ENCODE data around the gene STARD13. TPM values are rescaled to one million over a fixed set of nuclear protein-coding genes. Genes with fewer than 3 reads are reported as not detected.

The STARD13 gene
- polyA plus RNA-seq, 1 donor (not counting 4 experiments of a cell fraction or from before 2014, with no cell fraction given) = 11.9 TPM

DNA sequence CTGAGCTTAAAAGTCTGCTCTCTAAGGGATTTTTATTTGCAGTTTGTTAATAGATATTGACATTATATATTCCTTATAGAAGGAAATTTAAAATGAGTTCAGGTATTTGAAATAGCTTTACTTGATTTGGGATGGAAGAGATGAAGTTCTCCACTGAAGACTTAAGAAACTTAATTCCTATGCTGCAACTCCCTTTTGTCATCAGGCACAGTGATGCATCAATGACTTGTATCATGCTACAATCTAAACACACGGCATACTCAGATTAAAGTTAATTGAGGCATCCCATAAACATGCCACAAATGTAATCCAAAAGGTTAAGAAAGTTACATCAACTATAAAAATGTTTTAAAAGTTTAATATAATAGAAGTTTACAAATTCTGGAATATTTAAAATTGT, 109.0 kb downstream of the STARD13 start:
- H3K9ac ChIP-seq (ENCODE audit: control insufficient read depth, extremely low read depth, insufficient read depth, low read length) = no peak overlapping the region
- DNase-seq (ENCODE audit: low read depth, low spot score) (no peak), FAIRE-seq (no peak)
- no peaks in the 10 kb centered on the region for H3K9me1 ChIP-seq (ENCODE audit: control insufficient read depth, extremely low read depth, insufficient read depth, low read length)
- no peak overlapping the region for H3K27ac ChIP-seq (ENCODE audit: control insufficient read depth, insufficient read depth, low read length)
- H3K9me3 ChIP-seq (ENCODE audit: control insufficient read depth, low read depth, low read length) = no peaks in the 10 kb centered on the region
- no peak overlapping the region for H3K4me3 ChIP-seq (ENCODE audit: control insufficient read depth in 2 of 3, extremely low read depth in 1 of 3, insufficient read depth in 2 of 3, low read depth in 1 of 3, low read length in 3 of 3)
- peaks cover 15% of the 10 kb centered on the region for H3K4me1 ChIP-seq (ENCODE audit: control insufficient read depth, extremely low read depth, insufficient read depth, low read length)
- H2AFZ ChIP-seq (ENCODE audit: control insufficient read depth, low read length) = no peak overlapping the region
- H3K79me2 ChIP-seq (ENCODE audit: control insufficient read depth, insufficient read depth, low read length) = no peaks in the 10 kb centered on the region
- no peaks in the 10 kb centered on the region for H4K20me1 ChIP-seq (ENCODE audit: control insufficient read depth, extremely low read depth, insufficient read depth, low read length)
- dilution Hi-C loops (cut with MboI; ENCODE audit: extremely low pct_ligation_motif_present, low sequenced_read_pairs) = no loop called here
- H3K4me2 ChIP-seq (ENCODE audit: control insufficient read depth, extremely low read depth, insufficient read depth, low read depth, low read length) = no peak overlapping the region
- peaks cover 2 to 7% of the 10 kb centered on the region in 2 experiments for H3K36me3 ChIP-seq (ENCODE audit: control insufficient read depth in 2 of 2, extremely low read depth in 1 of 2, insufficient read depth in 2 of 2, low read length in 2 of 2)
- TF ChIP-seq EZH2 (IDR thresholded peaks at IDR 0.05; ENCODE audit: low read length) = no peak
- TF ChIP-seq, protein P1, sequence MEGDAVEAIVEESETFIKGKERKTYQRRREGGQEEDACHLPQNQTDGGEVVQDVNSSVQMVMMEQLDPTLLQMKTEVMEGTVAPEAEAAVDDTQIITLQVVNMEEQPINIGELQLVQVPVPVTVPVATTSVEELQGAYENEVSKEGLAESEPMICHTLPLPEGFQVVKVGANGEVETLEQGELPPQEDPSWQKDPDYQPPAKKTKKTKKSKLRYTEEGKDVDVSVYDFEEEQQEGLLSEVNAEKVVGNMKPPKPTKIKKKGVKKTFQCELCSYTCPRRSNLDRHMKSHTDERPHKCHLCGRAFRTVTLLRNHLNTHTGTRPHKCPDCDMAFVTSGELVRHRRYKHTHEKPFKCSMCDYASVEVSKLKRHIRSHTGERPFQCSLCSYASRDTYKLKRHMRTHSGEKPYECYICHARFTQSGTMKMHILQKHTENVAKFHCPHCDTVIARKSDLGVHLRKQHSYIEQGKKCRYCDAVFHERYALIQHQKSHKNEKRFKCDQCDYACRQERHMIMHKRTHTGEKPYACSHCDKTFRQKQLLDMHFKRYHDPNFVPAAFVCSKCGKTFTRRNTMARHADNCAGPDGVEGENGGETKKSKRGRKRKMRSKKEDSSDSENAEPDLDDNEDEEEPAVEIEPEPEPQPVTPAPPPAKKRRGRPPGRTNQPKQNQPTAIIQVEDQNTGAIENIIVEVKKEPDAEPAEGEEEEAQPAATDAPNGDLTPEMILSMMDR (optimal IDR thresholded peaks at IDR 0.05 in 1 of 3, IDR thresholded peaks at IDR 0.05 in 1 of 3, conservative IDR thresholded peaks at IDR 0.05 in 1 of 3; ENCODE audit: extremely low read depth in 1 of 3, insufficient read depth in 2 of 3, low read length in 3 of 3) = no peak
- H3K27me3 ChIP-seq (ENCODE audit: control insufficient read depth, extremely low read depth, insufficient read depth, low read length) = no peaks in the 10 kb centered on the region

DNA sequence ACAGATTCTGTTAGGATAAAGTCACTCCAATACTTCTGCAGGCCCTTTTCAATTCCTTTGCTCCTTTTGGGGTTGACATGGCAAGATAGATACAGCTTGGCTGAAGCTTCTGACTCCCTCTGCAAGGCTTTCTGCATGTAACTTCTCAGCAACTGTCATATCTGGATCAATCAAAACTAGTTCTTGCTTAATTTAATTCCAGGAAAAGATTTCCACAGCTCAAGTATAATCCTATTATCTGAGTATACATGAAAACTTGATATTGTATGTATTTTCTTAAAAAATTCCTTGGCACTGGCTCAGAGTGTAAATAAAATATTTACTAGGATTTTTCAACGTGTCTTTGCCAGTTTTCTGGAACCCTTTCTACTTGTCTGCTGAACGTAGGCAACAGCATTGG, 109.6 kb downstream of the STARD13 start:
- H3K9me3 ChIP-seq (ENCODE audit: control insufficient read depth, low read depth, low read length) = no peaks in the 10 kb centered on the region
- H4K20me1 ChIP-seq (ENCODE audit: control insufficient read depth, extremely low read depth, insufficient read depth, low read length) = no peaks in the 10 kb centered on the region
- FAIRE-seq = no peak
- DNase-seq (ENCODE audit: low read depth, low spot score) = no peak
- no peak overlapping the region for H3K4me3 ChIP-seq (ENCODE audit: control insufficient read depth in 2 of 3, extremely low read depth in 1 of 3, insufficient read depth in 2 of 3, low read depth in 1 of 3, low read length in 3 of 3)
- H3K27me3 ChIP-seq (ENCODE audit: control insufficient read depth, extremely low read depth, insufficient read depth, low read length) = no peaks in the 10 kb centered on the region
- no peak for TF ChIP-seq EZH2 (IDR thresholded peaks at IDR 0.05; ENCODE audit: low read length)
- TF ChIP-seq, protein P1 (optimal IDR thresholded peaks at IDR 0.05 in 1 of 3, IDR thresholded peaks at IDR 0.05 in 1 of 3, conservative IDR thresholded peaks at IDR 0.05 in 1 of 3; ENCODE audit: extremely low read depth in 1 of 3, insufficient read depth in 2 of 3, low read length in 3 of 3) = no peak
- H3K27ac ChIP-seq (ENCODE audit: control insufficient read depth, insufficient read depth, low read length) = no peak overlapping the region
- no peak overlapping the region for H3K4me2 ChIP-seq (ENCODE audit: control insufficient read depth, extremely low read depth, insufficient read depth, low read depth, low read length)
- H3K9ac ChIP-seq (ENCODE audit: control insufficient read depth, extremely low read depth, insufficient read depth, low read length) = no peak overlapping the region
- no peaks in the 10 kb centered on the region for H3K79me2 ChIP-seq (ENCODE audit: control insufficient read depth, insufficient read depth, low read length)
- peaks cover 2 to 7% of the 10 kb centered on the region in 2 experiments for H3K36me3 ChIP-seq (ENCODE audit: control insufficient read depth in 2 of 2, extremely low read depth in 1 of 2, insufficient read depth in 2 of 2, low read length in 2 of 2)
- H3K4me1 ChIP-seq (ENCODE audit: control insufficient read depth, extremely low read depth, insufficient read depth, low read length) = peaks cover 15% of the 10 kb centered on the region
- dilution Hi-C loops (cut with MboI; ENCODE audit: extremely low pct_ligation_motif_present, low sequenced_read_pairs) = no loop called here
- H2AFZ ChIP-seq (ENCODE audit: control insufficient read depth, low read length) = no peak overlapping the region
- H3K9me1 ChIP-seq (ENCODE audit: control insufficient read depth, extremely low read depth, insufficient read depth, low read length) = no peaks in the 10 kb centered on the region
